Left kidney (tissue), 2 donors: ENCODE results near the gene CDH22. TPM values are rescaled to one million over a fixed set of nuclear protein-coding genes. Genes with fewer than 3 reads are reported as not detected.

Experiments
- DNase-seq: peaks from one replicate; pipeline ENCODE4 v3.0.0-alpha.2; 2013
- polyA plus RNA-seq: library from polyadenylated mRNA; unstranded; fragments of 120-200 nt; gene quantifications from one replicate; pipeline ENCODE4 v1.2.1, GENCODE V29; 2013; ENCODE audit not compliant: insufficient read length

CDH22 gene
- polyA plus RNA-seq, 1 donor = not detected

DNA sequence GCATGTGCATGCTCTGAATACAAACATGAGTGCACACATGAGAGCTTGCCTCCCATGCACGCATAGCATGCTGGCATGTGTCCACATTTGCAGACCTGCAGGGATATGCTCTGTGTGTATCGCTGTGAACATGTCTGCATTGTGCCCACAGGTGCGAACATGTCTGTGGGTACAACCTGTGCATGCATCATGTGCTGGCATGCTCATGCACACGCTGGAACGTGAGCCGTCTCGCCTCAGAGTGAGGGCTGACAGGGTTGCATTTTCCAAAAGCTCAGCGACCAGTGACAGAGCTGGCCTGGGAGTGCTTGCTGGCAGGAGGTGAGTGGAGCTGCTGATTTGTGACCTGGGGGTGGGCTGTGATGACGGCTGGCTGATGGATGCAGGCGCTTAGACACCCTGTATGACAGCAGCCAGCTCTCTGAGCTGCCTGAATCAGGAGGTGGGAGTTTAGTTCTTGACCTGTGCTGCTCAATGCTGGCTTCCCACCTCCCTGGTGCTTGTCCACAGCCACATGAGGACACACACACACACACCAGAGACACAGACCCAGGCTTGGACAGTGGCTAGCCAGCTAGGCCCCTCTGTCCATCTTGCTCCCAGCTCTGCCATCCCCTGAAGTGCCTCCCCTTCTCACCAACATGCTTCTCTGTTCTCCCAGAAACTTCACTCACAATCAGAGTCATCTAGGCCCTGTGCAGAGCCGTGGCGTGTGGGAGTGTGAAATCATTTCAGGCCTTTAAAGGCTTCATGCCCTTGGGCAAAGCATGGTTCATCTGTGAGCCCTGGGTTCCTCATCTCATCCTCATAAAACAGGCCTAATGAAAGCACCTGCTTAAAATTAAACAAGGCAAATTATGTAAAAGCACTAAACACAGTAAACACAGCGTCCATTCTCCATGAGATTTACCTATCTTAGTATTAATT lies 138.8 kb downstream of the CDH22 start:
- no peak for DNase-seq

DNA sequence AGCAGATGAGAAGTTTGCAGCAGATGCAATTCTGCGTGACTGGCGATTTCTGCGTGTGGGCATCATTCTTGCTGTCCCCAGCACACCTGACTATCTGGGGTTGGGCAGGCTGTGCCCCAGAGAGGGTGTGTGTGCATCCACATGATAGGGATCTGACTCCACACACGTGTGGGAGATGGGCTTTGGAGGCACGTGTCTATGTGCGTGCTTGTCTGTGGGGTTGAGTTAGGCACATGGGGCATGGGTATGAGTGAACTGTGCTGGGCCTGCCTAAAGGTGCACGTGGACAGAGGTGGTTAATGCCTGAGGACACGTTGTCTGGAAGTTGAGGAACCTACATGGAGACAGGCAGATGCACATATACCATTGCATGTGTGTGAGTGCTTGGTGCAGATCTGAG lies 139.9 kb downstream of the CDH22 start:
- DNase-seq = no peak

DNA sequence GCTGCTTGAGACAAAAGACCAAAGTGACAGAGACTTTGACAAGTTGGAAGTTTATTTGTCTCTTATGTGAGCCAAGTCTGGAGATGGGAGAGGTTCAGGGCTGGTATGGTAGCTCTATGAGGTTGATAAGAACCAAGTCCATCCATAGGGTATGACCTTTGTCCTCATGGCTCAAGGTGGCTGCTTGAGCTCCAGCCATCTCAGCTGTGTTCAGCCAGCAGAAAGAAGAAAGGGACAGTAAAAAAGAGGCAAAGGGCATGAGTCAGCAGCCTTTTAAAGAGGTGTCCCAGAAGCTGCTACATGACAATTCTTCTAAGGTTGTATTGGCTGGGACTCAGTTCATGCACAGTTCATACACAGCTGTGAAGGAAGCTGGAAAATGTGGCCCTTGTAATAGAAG lies 141.2 kb downstream of the CDH22 start:
- DNase-seq = no peak

DNA sequence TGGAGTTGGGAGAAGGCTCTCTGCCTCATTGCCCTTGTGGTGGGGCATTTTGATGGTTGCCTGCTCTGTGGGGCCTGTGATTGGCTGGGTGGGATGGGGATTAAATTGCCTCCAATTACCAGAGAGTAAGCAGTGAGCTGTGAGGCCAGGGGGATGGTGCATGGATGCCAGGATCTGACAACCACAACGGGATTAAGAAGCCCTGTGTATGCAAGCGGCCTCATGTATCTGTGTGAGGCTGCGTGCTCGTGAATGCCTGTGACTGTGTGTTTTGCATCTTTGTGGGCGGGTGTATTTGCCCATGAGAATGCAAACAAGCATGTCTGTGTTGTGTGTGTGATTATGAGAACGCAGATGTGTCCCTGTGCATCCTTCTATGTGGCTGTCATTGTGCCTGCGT lies 144.0 kb downstream of the CDH22 start:
- DNase-seq = no peak

DNA sequence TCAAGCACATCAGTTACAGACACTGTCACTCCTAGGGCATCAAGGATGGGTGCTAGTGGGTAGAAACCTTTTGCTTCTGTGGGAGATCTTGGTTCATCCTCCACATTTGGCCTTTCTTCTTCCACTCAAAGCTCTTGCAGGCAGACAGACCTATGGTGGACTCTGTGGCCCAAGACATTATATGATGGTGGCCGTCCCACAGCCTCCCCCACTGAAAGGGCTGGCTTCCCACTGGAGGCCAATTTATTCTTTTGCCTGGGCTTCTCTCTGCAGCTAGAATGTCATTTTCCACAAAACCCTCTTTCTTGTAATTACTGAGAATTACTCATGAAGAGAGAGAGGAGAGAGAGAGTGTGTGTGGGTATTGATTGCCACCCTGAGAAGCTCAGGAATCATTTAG lies 146.4 kb downstream of the CDH22 start:
- DNase-seq = no peak

DNA sequence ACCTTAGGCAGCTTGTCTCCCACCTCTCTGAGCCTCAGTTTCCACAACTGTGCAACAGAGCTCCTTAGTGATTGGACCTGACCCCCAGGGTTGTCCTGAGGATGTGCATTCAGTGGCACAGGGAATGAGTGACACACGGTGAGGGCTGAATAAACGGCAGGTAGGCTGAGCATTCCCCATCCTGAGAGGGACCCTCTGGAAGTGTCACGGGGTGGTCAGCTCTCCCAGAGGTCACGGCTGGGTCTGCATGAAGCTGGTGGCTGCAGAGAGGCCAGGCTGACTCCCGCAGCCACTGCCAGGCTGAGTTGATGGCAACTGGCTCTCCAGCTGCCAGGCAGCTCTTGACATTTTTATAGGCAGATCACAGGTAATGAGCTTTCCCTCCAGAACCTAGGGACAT lies 147.6 kb downstream of the CDH22 start:
- DNase-seq = no peak

DNA sequence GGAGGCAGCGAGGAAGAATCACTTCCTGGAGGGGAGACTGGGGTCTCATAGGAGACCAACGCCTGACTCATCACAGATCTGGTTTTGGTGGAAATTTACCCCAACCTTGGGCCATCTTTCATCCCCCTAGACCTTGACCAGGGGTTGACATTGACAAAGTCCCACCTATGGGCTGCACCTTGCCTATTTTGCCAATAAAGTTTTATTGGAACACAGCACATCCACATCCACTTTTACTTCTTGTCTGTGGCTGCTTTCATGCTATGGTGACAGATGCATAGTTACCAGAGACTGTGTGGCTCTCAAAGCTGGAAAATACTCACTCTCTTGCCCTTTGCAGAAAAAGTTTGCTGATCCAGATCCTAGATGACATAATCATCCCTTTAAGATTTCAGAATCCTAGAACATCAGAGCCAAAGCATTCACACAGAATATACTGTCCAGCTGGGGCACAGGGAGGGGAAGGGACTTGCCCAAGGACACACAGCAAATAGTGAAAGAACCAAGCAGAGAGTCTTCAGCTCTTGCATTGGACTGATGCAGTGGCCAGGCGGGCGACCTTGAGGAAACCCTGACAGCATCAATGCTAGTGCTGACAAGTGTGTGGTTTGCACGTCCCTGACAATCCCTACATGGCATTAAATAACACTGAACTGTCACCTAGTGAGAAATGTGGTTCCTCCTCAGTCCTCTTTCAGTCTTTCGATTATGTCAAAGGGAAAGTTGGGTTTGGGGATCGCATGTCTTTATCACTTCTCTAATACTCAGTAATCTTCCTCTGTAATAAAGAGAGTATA lies 149.0 kb downstream of the CDH22 start:
- no peak for DNase-seq

DNA sequence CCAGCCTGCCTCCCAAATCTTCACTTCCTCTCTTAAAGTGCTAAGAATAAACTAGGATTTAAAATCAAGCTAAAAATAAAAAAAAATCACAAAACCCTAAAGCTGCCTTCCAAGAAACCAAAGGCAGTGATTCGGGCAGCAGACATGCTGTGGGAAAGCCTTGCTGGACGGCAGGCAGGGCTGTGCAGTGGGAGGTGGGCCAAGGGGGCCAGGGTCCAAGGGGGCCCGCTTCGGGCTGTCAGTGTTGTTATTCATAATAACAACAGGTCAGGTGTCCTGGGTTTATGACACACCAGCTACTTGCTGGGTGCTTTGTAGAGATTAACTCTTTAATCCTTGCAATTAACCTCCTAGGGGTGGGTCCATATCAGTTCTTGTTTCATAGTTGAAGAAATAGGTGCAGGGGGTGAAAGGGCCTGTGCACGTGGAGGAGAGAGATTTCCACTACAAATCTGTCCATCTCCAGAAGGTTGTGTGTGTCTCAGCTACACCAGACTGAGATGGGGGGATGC lies 149.8 kb downstream of the CDH22 start:
- no peak for DNase-seq

DNA sequence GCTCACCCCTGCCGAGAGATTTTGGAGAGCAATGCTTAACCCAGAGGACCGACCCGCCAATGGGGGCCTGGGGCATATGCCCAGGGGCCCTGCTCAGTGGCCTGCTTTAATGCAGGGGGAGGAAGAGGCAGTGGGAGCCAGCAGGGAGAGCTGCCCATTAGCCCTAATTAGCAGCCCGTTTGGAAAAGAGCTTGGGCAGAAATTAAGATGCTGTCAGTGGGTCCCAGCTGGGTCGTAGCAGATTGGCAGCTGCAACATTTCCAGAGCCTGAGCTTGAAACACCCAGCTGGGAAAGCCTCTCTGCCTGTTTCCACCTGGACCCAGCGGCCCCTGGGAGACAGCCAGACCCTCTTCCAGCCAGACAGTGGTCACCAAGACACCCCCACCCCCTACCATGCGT lies 150.7 kb downstream of the CDH22 start:
- no peak for DNase-seq

DNA sequence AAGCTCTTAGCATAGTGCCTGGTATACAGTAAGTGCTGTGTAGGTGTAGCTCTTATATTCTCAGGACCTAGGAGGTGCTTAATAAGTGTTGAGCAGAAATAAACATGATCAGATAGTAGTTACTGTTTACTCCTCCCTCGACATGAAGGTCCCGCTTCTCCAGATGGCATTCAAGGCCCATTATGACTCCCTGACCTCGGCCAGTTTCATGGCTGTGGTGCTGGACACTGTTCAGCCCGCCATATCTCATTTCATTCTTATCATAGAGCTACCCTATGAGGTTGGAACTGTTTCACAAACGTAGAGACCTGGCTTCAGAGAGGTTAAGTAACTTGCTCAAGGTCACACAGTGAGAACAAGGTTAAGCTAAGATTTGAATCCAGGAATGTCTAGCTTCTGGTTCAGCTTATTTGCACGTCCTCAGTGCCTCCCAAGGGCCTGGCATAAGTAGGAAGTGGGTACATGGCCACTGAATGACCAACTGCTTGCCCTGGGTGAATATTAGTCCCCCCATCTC lies 151.2 kb downstream of the CDH22 start:
- no peak for DNase-seq

DNA sequence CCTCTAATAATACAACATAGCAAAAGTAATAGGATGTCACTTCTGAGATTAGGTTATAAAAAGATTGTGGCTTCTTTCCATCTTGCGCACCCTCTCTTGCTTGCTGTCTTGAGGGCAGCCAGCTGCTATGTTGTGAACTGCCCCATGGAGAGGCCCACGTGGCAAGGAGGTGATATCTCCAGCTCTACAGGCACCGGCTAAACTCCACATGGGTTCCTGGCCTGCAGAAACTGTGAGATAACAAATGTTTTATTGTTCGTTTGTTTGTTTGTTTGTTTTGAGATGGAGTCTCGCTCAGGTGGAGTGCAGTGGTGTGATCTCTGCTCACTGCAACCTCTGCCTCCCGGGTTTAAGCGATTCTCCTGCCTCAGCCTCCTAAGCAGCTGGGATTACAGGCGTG lies 152.2 kb downstream of the CDH22 start:
- DNase-seq = no peak

DNA sequence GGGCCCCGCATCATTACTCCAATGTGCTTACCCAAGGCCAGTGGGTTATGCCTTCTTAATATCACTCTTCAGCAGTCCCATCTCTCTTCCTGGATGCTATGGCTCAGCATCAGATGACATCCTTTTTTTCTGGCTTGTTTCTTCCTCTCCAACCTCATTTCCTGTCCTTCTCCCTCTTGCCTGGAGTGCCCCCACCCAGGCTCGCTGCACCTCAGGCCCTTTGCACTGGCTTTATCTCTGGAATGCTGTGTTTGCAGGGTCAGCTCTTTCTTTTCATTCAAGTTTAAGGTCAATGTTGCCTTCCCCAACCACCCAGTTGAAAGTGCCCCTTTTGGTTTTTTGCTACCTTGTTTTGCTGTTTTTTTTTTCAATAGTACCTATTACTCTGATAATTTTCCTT lies 153.5 kb downstream of the CDH22 start:
- DNase-seq = no peak

DNA sequence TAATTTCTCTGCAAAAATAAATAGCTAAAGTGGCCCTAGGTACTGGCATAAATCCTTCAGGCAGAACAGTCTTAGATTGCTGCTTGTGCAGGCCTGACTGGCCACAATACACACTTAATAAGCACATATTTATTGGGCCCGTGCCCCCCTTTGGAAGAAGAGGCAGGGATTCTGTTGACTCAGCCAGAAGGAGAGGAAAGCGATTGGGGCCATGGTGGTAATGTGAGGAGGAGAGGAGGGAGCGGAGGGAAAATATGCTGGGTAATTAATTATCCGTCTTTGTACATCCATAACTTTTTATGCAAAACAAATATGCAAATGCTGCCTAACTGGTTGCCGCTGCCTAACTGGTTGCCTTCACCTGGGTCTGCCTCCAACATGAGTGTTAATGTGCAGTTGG lies 154.0 kb downstream of the CDH22 start:
- no peak for DNase-seq

DNA sequence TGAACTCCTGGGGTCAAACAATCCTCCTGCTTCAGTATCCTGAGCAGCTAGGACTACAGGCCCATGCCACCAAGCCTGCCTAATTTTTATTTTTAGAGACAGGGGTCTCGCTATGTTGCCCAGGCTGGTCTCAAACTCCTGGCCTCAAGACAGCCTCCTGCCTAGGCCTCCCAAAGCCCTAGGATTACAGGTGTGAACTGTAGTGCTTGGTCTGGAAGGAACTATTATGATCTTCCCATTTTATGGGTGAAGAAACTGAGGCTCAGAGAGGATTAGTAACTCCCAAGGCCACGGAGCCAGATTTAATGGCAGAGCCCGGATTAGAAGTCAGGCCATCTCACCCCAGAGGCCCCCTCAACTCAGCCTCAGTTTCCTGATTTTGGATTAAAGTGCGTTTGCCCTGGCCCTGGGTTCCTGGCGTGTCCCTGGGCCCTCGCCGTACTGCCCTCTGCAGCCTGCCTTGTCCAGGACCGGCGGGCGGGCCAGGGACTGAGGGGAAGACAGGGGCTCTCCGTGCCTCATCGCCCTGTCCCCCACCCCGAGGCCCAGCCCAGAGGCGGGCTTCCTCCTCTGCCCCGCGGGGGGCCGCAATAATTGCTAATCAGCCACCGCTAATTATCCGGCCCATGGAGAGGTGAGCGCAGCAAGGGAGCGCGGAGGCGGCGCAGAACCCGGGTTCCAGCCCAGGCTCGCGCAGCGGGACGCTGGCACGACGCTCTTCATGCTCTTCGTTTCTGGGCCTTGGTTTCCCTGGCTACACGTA lies 155.3 kb downstream of the CDH22 start:
- no peak for DNase-seq

DNA sequence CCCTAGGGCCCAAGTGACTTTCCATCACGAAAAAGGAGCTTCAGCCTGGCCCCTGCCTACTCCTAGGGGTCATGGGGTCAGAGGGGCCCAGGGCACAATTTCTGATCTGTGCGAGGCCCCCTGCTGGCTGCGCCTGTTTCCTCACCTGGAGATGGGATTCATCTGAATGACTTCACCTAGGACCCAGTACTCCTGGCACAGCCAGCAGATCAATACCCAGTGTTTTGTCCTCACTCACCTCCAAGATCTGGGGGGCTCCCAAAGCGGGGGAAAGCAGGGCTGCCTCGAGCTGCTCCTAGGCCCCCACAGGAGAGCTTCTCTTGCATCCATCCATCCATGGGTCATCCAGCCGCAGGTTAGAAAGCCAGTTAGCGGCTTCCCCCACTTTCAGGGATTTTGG lies 156.4 kb downstream of the CDH22 start:
- DNase-seq = no peak

DNA sequence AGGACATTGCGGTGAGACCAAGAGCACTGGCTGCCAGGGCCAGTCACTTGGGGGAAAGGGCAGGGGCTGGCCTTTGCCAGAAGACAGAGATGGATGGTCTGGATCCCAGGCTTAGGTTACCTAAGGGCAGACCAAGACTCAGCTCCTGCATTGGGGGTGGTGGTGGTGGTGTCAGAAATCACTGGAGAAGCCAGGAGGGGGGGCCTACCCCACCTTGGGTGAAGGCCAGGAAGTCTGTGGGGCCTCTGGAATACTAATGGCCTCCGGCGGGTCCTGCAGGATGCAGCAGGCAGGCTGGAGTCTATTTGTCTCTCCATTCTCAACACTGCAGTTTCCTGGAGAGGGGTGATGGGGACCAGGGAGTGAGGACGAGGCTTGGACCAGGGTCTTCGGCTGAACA lies 157.4 kb downstream of the CDH22 start:
- DNase-seq = no peak

DNA sequence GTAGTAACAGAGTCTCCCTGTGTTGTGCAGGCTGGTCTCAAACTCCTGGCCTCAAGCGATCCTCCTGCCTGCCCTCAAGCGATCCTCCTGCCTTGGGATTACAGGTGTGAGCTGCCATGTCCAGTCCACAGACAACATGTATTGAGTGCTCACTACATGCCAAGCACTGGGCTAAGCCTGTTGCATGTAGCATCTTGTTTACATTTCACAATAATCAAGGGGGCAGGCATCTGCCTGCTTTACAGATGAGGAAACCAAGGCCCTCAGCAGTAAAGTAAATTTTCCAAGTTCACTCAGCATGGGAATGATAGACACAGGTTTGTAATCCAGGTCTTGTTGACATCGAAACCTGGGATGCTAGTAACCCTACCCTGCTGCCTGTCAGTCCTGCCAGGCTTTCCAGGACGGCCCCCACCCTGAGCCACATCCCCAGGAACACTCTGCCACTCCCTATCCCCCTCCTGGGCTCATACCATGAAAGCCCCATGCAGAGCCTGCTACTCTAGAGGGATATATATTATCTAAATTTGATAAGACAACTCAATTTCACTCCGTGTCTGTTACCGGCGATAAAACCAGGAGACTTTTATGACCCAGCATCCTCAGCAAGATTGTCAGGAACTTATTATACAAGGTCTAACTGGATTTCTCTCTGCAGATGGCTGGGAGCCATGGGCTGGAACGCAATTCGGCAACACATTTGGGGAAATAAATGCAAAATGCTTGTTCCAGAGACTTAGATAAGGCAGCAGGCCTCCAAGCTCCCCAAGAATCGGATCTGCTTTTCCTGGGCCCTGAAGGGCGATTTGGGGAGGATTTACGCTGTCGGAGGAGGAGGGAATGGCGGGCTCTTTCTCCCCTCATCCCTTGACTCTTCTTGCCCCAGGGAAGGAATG lies 159.7 kb downstream of the CDH22 start:
- DNase-seq = no peak

DNA sequence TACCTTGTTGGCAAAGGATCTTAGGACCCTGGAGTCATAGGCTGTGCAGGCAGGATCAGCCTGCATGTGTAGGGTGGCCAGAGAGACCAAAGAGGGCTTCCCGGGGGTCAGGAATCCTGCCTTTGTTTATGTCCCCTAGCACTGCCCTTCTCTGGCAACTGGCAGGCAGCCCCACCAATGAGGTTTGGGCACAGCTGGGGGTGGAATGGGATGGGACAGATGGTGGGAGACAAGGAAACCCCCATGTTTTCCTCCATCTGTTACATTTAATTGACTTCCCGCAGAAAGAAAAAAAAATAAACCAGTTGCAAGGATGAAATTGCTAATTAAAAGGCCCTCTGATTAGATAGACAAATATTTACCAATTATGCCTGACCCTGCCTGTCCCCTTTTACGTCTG lies 162.6 kb downstream of the CDH22 start:
- DNase-seq = no peak

DNA sequence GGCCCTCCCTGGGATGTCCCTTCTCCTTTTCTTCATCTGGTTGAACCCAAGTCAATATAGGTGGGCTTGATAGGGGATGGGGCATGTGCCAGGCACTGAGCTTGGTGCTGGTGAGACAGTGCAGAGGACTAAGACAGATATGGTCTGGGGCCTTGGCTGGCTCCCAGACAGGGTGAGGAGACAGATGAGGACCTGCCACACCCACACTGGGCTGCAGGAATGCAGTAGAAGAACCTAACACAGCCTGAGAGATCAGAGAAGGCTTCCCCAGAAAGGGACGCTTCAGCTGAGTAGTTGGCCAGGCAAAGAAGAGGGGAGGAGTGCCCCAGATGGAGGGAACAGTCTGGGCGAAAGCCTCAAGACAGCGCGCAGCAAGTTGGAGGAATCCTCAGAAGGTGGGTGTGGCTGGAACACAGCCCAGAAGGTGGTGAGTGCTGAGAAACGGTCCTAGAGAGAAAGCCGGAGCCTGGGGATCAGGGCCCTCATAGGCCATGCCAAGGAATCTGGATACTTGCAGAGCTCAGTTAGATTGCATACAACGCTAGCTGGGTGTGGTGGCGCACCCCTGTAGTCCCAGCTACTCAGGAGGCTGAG lies 163.8 kb downstream of the CDH22 start:
- DNase-seq = no peak

DNA sequence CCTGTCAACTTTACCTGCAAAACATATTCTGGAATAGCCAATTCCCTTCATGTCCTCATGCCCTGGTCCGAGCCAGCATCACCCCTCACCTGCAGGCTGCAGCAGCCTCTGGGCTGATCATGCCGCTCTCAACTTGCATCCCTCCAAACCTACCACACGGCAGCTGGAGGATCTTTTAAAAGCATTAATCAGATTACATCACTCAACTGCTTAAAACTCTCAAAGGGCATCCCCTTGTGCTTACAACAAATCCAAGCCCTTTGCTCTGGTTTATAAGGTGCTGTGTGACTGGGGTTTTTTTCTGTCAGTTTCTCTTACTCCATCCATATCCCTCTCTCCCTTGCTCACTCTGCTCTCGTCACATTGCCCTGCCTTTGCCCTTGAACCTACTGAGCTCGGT lies 166.2 kb downstream of the CDH22 start:
- DNase-seq = no peak
